CD14-positive monocyte (primary cell): Measurements from ENCODE around the gene PYCARD. TPM values are rescaled to one million over a fixed set of nuclear protein-coding genes. Genes with fewer than 3 reads are reported as not detected.

Experiments used
- DNase-seq, 3 donors: peaks; one replicate each; pipeline ENCODE4 v3.0.0-alpha.2; 2011 to 2022
- H2AFZ ChIP-seq: 2 replicates; pipeline ENCODE4 v1.6.0; 2012; ENCODE audit warnings: mild to moderate bottlenecking, low read depth, low read length, inconsistent platforms; ENCODE audit not compliant: insufficient read depth, poor library complexity, severe bottlenecking
- H3K27ac ChIP-seq, 2 donors: 1 replicate in 1 of 2; 2 replicates in 1 of 2; pipeline ENCODE4 v1.5.1; 2012 to 2013; ENCODE audit warnings: low read length in 2 of 2, control low read depth in 1 of 2, inconsistent platforms in 1 of 2, low read depth in 1 of 2, mild to moderate bottlenecking in 1 of 2
- H3K27me3 ChIP-seq, 2 donors: one replicate each; pipeline versions ENCODE4 v1.6.0 to v1.6.1; 2011 to 2013; ENCODE audit warnings: low read length in 2 of 2; ENCODE audit not compliant: control insufficient read depth in 2 of 2, insufficient read depth in 2 of 2
- H3K36me3 ChIP-seq, 2 donors: replicated peaks in 1 of 2; 1 replicate in 1 of 2; 2 replicates in 1 of 2; pipeline versions ENCODE4 v1.5.1 to v1.6.1; 2012 to 2013; ENCODE audit warnings: low read length in 2 of 2, control low read depth in 1 of 2, inconsistent platforms in 1 of 2, mild to moderate bottlenecking in 1 of 2; ENCODE audit not compliant: insufficient read depth in 2 of 2, control insufficient read depth in 1 of 2
- H3K4me1 ChIP-seq, 2 donors: 1 replicate in 1 of 2; 2 replicates in 1 of 2; pipeline versions ENCODE4 v1.5.1 to v1.6.1; 2012 to 2013; ENCODE audit warnings: low read length in 2 of 2, control low read depth in 1 of 2, inconsistent platforms in 1 of 2, mild to moderate bottlenecking in 1 of 2, moderate library complexity in 1 of 2; ENCODE audit not compliant: insufficient read depth in 2 of 2, control insufficient read depth in 1 of 2
- H3K4me2 ChIP-seq: replicated peaks from 2 replicates; pipeline ENCODE3; 2012; ENCODE audit warnings: low read length, moderate library complexity, mild to moderate bottlenecking; ENCODE audit not compliant: poor library complexity, severe bottlenecking; ENCODE audit errors: extremely low read depth
- H3K4me3 ChIP-seq, 3 experiments: fragments of 200-600 bp in 1 of 3; sonication (generic) in 1 of 3; replicated peaks in 1 of 3; 1 replicate in 2 of 3; 2 replicates in 1 of 3; pipeline ENCODE4 v1.5.1; 2011 to 2013; ENCODE audit warnings: low read length in 3 of 3, mild to moderate bottlenecking in 3 of 3, control low read depth in 2 of 3, low read depth in 2 of 3, inconsistent platforms in 1 of 3, moderate library complexity in 1 of 3
- H3K79me2 ChIP-seq: 2 replicates; pipeline ENCODE4 v1.6.0; 2012; ENCODE audit warnings: mild to moderate bottlenecking, control low read depth, inconsistent platforms, low read length, moderate library complexity; ENCODE audit not compliant: insufficient read depth
- H3K9ac ChIP-seq: 2 replicates; pipeline ENCODE4 v1.6.0; 2017; ENCODE audit warnings: low read length, mild to moderate bottlenecking; ENCODE audit not compliant: insufficient read depth, poor library complexity, severe bottlenecking
- H3K9me3 ChIP-seq, 2 donors: replicated peaks in 1 of 2; 1 replicate in 1 of 2; 2 replicates in 1 of 2; pipeline versions ENCODE4 v1.5.1 to v1.6.1; 2012 to 2013; ENCODE audit warnings: low read length in 2 of 2, control low read depth in 1 of 2; ENCODE audit not compliant: control insufficient read depth in 1 of 2, insufficient read depth in 1 of 2
- H4K20me1 ChIP-seq: 2 replicates; pipeline ENCODE4 v1.6.0; 2012; ENCODE audit warnings: mild to moderate bottlenecking, low read length, control low read depth, moderate library complexity; ENCODE audit not compliant: insufficient read depth
- H3K27ac Mint-ChIP-seq, 7 donors: one replicate each; pipeline ENCODE4 v1.8.0; 2020; ENCODE audit warnings: mild to moderate bottlenecking in 7 of 7, mixed read lengths in 7 of 7, moderate library complexity in 6 of 7, inconsistent platforms in 2 of 7
- H3K27me3 Mint-ChIP-seq, 3 donors: one replicate each; pipeline ENCODE4 v1.8.0; 2021 to 2022; ENCODE audit warnings: low read depth in 3 of 3, mild to moderate bottlenecking in 3 of 3, mixed read lengths in 3 of 3, moderate library complexity in 3 of 3, inconsistent platforms in 1 of 3
- H3K36me3 Mint-ChIP-seq, 2 donors: one replicate each; pipeline ENCODE4 v1.8.0; 2020; ENCODE audit warnings: mixed read lengths in 2 of 2, inconsistent platforms in 1 of 2, mild to moderate bottlenecking in 1 of 2
- H3K4me1 Mint-ChIP-seq: one replicate; pipeline ENCODE4 v1.8.0; 2020; ENCODE audit warnings: mild to moderate bottlenecking, mixed read lengths
- H3K4me3 Mint-ChIP-seq, 2 donors: one replicate each; pipeline ENCODE4 v1.8.0; 2020; ENCODE audit warnings: mild to moderate bottlenecking in 2 of 2, mixed read lengths in 2 of 2, moderate library complexity in 1 of 2
- H3K9me3 Mint-ChIP-seq, 7 donors: one replicate each; pipeline ENCODE4 v1.8.0; 2020 to 2022; ENCODE audit warnings: mixed read lengths in 7 of 7, mild to moderate bottlenecking in 6 of 7, moderate library complexity in 6 of 7, inconsistent platforms in 2 of 7
- CTCF ChIP-seq: fragments of 200-600 bp; IDR thresholded peaks from one replicate; pipeline ENCODE4 v1.8.0; 2022; ENCODE audit warnings: antibody characterized with exemption, mild to moderate bottlenecking
- WGBS: methylation state at CpG from one replicate; pipeline ENCODE4 v1.1.5; 2013; ENCODE audit warnings: missing lambda C conversion rate; ENCODE audit not compliant: insufficient coverage; 5-methylcytosine and 5-hydroxymethylcytosine counted together
- intact Hi-C, 2 donors: fragments of 100-400 bp; cut with micrococcal nuclease; formaldehyde crosslinking; loops; one replicate each; pipeline versions ENCODE4 v1.15.0 to v1.15.1; 2023
- polyA plus RNA-seq, 3 donors: library from polyadenylated mRNA; depleted of rRNA in 1 of 3; unstranded in 2 of 3; stranded (reverse) in 1 of 3; fragments of 300-500 nt in 2 of 3; fragments of >200 nt in 1 of 3; fragmentation: Illumina TruSeq in 2 of 3; gene quantifications; 1 replicate in 2 of 3; 2 replicates in 1 of 3; pipeline ENCODE4 v1.2.3, GENCODE V29; 2012 to 2021

The PYCARD gene
- polyA plus RNA-seq, 3 donors = 214 to 400 (median 374) TPM

GRCh38 chr16:31189412-31189778, 13.2 kb downstream of the PYCARD start:
- no peak overlapping the region for H3K9ac ChIP-seq
- H3K27ac Mint-ChIP-seq = peak overlapping the region in 1 of 7 donors; percentile 2
- H3K4me1 ChIP-seq = peaks cover 24 to 25% of the 10 kb centered on the region in 2 donors
- H3K4me1 Mint-ChIP-seq = peaks cover 31% of the 10 kb centered on the region
- DNase-seq = no peak
- H3K4me2 ChIP-seq = no peak overlapping the region
- no peaks in the 10 kb centered on the region for H3K9me3 Mint-ChIP-seq
- H2AFZ ChIP-seq = no peak overlapping the region
- no peaks in the 10 kb centered on the region for H3K9me3 ChIP-seq
- H3K4me3 ChIP-seq = no peak overlapping the region
- peaks cover 90% of the 10 kb centered on the region for H3K79me2 ChIP-seq
- peaks cover 0 to 2% (median 0%) of the 10 kb centered on the region in 3 donors for H3K27me3 Mint-ChIP-seq
- H3K27me3 ChIP-seq = no peaks in the 10 kb centered on the region
- TF ChIP-seq CTCF = no peak
- H3K36me3 ChIP-seq = peaks cover 91 to 100% of the 10 kb centered on the region in 2 donors
- peaks cover 100% of the 10 kb centered on the region for H4K20me1 ChIP-seq
- no peak overlapping the region for H3K27ac ChIP-seq
- intact Hi-C loops = no loop called here
- WGBS = no CpG with 5 or more reads among the region's 2 CpGs
- no peak overlapping the region for H3K4me3 Mint-ChIP-seq
- peaks cover 93 to 99% of the 10 kb centered on the region in 2 donors for H3K36me3 Mint-ChIP-seq

GRCh38 chr16:31188450-31189411, 13.8 kb downstream of the PYCARD start:
- H3K9ac ChIP-seq = no peak overlapping the region
- H3K27me3 ChIP-seq = no peaks in the 10 kb centered on the region
- no peak overlapping the region for H2AFZ ChIP-seq
- H3K4me3 ChIP-seq = no peak overlapping the region
- intact Hi-C loops = no loop called here
- no peak for TF ChIP-seq CTCF
- Mint-ChIP-seq H3K27me3 (peaks cover 0 to 2% (median 0%) of the 10 kb centered on the region in 3 donors), H3K36me3 (peaks cover 92 to 99% of the 10 kb centered on the region in 2 donors), H3K9me3 (no peaks in the 10 kb centered on the region), H3K4me3 (no peak overlapping the region), H3K4me1 (peaks cover 34% of the 10 kb centered on the region), H3K27ac (peak overlapping the region in 2 of 7 donors; percentile 16 to 30)
- WGBS = 100% methylated on average over 1 of the region's 3 CpGs
- no peak overlapping the region for H3K4me2 ChIP-seq
- peaks cover 90% of the 10 kb centered on the region for H3K79me2 ChIP-seq
- peaks cover 25 to 27% of the 10 kb centered on the region in 2 donors for H3K4me1 ChIP-seq
- H3K36me3 ChIP-seq = peaks cover 91 to 100% of the 10 kb centered on the region in 2 donors
- peaks cover 100% of the 10 kb centered on the region for H4K20me1 ChIP-seq
- H3K9me3 ChIP-seq = no peaks in the 10 kb centered on the region
- DNase-seq = no peak
- H3K27ac ChIP-seq = no peak overlapping the region
